GM20431 (cell line): Measurements from ENCODE around the gene PROS1.

Experiments
- in situ Hi-C: fragments of 300-500 bp; cut with MseI, MboI; formaldehyde crosslinking; loops from one replicate; pipeline ENCODE4 v1.15.0; 2020; ENCODE audit warnings: low sequenced_read_pairs; ENCODE audit not compliant: unreplicated experiment

PROS1 gene

DNA sequence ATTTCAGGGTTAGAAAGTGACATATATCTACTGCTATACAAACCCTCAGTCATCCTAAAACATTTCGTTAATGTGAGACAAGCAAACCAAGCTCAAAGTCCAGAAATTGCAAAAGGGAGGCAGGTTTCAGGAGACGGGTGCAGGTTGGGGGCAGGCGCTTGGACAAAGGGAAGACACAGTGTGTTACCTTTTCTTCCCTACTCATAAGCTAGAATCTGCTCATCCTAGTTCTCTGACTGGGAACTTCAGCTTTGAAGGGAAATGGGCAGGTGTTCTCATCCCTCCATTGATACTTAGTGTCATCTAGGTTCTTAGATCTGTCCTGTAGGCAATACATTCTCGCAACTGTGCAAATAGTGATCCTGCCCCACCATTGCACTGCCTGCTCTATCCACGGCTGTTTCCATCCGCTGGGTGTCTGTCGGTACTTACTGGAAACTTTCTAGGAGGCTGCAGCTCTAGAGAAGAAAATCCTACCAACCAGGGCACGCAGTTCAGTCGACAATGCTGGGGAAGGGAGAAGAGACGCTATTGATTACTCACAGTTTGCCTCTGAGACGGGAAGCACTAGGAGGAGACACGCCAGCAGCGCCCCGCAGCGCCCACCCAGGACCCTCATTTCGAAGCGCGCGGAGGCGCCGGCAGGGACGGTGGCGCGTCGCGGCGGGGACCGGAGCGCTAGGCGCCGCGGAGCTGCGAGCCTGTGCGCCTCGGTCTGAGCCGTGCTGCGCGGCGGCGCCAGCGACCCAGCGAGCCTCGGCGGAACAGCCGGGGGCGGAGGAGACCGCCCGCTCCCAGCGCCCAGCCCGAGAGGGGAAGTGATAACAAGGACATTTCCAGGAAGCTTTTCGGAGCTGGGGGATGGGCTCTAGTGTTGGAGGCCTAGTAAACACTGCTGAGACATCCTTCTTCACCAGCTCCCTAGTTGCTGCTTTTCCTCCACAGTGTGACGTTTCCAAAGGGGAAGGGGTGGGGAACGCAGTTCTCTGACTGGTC lies at the start of gene PROS1:
TSS of gene PROS1 (minus strand) at position 766 of the 996 bp plus-strand sequence. CDS start at position 619, 147 bp downstream.
- in situ Hi-C loops, result no loop called here

DNA sequence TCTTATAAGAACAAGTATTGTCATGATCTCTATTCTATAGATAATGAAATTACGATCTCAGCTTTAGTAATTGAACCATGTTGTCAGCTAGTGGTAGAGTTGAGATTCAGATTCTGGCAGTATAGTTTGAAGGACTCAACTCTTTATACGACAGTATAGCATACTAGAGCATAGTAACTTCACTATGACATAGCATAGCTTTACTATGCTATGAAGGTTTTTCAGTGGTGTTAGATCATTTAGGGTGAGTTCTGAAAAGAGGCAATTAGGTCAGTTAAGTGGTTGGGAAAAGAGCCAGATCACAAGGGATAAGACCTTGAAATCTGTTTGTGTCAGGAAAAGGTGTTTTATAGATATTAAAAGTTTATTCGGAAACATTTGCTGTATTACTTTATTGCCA lies 46.6 kb upstream of the PROS1 start:
- in situ Hi-C loops, result no loop called here

DNA sequence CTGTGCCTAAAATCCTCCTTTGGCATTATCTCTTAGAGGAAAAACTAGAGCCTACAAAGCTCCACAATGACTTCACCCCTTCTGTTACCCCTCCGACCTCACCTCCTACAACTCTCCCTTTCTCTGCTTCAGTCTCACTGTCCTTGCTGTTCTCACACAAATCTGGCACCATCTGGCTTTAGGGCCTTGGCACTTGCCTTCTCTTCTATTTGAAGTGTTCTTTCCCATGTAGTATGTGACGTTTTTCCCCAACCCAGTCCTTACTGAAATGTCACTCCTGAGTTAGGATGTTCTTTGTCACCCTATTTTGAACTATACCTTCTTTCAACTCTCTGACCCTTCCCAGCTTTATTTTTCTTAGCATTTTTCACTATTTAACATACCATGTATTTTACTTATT lies 46.0 kb upstream of the PROS1 start:
- in situ Hi-C loops, result no loop called here

DNA sequence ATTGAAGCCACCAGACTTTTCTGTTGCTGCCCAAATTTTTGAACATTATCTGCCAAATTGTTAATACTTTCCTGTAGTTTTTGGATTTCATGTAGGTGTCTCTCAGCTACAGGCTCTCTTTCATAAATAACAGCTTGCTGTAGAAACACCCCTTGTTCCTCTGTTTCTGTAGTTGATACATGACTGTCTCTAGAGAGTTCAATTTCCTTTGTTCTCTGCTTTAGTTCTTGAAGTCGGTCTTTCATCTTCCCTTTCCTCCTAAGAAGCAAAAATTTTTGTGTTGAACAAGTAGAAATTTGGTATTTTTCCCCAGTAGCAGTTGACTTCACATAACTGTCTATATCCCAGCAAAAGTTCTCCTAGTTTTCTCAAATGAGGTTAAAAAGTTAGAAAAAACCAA lies 41.3 kb upstream of the PROS1 start:
- in situ Hi-C loops, result no loop called here

DNA sequence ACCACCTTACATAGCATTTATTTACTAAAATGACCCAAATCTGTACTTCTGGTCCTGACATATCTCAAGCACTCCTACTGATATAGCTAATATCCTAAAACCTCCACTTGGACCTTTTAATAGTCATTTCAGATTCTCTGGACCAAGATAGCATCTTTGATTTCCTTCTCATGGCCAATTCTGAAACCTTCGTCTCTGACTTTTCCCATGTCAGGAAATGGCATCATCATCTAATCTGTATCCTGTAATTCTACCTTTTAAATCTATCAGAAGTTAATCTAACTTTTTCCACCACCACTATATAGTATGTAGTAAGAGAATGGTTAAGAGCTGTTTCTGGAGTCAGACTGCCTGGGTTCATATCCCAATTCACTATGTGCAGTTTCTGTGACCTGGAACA lies 38.5 kb upstream of the PROS1 start:
- in situ Hi-C loops, result no loop called here

DNA sequence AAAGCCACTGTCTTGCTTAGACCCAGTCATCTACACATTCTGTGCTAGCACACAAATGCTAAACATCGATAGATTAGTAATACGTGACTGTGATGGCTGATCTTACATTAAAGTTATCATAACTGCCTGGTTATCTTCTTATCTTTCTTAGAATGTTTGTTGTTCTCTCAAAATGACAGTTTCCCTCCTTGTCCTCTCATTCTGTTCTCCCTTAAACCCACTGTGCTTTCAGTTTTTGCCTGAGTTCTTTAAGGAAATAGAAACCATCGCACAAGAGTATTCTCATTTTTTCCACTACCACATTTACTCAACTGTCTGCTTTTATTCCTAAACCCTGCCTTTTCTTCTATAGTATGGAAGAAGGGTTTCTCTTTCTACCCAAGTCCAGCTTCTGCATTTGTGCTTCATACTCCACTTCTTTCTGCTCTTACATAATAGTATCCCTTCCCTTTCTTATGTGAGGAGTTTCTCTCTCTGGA lies 37.6 kb upstream of the PROS1 start:
- in situ Hi-C loops, result no loop called here

DNA sequence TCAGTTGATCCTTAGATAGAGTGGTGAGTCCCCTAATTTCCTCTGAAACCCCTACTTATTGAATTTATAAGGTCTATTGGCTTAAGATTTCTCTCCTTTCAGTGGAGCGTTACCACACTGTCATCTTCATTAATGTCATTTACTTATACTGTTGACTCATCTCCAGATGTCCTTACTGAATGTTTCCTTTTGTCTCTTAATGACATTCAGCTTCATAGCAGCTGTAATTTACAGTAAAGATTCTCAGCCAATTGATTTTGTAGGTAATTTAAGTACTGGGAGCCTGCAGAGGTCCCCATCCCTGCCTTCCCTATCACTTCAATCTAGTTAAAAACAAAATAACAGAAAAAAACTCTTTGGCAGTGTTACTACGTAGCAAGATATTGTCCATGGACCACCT lies 35.9 kb upstream of the PROS1 start:
- in situ Hi-C loops, result no loop called here

DNA sequence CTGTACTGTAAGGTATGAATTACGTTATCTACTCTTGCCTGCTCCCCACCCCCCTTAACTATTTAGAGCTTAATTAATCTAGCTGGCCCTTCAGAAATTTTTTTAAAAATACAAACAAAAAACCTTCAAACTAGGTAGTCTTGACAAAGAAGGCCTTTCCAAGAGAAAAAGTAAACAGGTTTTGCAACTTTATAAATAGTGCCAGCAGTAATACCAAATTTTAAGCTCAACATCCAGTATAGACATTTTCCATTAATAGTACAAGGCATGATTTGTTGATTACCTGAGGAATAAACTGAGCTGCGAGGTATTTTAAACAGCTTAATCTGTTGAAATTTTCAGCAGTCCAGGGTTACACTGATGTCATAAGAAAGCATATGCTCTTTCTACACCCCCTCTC lies 34.6 kb upstream of the PROS1 start:
- in situ Hi-C loops, result no loop called here

DNA sequence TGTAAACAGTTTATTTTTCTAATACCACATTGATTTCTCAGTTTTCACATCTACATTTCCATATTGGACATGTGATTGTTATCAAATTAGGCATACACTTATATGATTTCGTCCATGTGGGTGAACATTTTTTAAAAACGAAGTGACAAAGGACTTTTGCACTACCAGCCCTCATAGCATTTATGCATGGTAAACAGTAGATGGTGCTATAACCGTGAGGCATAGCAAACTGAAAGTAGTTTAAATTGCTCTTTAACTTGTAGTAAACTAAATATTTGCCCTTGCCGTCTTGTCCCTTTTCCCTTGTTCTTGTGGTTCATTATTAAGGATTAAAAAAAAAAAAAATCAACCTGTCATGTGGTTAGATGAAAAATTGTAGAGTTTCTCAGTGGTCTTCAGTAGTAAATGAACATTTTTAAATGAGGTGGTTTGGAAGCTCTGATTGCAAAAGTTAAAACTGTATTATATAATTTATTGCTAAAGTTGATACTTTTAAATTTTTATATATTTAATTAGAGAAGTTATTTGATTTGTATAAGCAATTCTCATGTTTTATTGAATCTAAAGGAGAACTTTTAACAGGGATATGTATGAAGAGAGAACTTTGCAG lies 30.7 kb upstream of the PROS1 start:
- in situ Hi-C loops, result no loop called here

DNA sequence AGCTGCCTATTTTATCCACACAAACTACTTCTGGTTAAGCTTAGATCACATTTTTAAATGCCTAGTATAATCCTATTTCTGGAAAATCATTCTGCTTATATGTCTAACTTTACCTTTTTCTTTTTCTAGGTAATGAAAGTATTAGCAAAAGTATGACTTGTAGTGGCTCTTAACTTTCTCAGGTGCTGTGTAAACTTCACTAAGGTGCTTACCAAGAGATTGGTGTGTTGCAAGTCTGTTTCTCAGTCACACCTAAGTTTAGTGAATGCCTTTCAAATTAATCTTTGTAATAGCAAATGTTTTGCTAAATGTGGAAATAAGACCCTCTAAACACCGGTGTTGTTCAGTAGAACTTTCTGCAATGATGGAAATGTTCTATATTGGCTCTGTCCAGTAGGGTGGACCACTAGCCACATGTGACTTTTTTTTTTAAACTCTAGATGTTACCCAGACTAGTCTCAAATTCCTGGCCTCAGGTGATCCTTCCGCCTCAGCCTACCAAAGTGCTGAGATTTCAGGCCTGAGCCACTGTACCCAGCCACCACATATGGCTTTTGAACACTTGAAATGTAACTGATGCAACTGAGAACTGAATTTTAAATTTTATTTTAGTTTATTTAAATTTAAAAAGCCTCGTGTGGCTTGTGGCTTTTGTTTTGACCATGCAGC lies 28.3 kb upstream of the PROS1 start:
- in situ Hi-C loops, result no loop called here

DNA sequence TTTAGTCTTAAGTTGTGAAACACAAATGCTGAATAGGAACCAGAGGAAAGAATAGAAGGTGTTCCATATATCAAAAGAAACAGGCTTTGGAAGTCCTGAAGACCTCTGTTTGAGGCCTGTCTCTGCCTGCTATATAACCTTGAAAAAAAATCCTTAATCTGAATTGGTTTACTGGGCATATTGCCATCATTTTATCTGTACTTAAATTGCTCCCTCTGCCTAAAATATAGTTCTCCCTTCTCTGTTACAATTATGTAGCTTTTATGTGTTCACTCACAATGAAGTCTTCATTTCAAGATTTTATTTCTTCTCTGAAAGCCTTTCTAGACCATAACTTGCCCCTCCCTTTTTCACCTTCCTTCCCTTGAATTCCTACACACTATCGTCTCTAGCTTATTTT lies 27.5 kb upstream of the PROS1 start:
- in situ Hi-C loops, result no loop called here

DNA sequence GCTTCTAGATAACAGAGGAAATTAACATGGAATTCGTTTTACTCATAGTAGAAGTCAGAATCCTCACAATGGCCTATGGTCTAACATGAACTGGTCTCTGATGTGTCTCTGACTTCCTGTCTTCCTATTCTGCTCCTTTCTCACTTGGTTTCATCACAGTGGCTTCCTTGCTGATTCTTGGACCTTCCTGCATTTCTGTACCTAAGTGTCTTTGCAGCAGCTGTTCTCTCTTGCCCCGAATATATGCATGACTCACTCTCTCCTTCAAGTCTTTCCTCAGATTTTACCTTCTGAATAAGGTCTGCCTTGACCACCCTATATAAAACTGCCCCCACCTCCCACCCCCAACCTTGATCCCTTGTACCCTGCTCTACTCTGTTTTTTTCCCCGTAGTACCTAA lies 20.4 kb upstream of the PROS1 start:
- in situ Hi-C loops, result no loop called here

DNA sequence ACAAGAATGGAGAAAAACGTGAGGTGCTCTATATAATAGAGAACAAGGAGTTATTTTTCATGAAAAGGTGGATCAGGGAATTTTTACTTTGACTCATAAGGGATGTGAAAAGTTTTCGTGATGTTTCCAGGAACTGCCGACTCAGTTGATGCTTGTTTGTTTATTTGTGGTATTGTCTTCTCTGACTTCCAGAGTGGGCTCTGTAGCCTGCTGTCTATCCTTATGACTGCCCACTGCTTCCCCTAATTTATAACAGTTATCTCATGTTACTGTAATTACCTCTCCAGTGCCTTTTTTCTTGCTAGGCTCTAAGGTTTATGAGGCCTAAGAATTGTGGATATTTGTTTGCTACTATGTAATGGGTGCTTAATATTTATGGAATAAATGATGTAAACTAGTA lies 18.5 kb upstream of the PROS1 start:
- in situ Hi-C loops, result no loop called here

DNA sequence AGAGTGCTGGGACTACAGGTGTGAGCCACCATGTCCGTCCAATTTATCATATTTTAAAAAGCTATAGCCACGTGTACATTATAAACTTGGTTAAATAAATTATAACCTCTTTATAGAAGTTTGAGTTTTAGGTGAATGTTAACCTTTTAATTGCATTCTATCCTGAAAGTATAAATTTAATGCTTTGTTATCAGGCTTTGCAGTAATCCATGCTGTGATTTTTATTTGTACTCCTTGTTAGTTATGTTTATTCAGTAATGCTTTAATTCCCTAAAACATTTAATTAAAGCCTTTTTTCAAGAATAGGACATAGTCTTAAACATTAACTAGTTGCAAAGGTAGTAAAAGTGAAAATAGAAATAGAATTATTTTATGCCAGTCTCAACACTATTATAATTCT lies 17.9 kb upstream of the PROS1 start:
- in situ Hi-C loops, result no loop called here

DNA sequence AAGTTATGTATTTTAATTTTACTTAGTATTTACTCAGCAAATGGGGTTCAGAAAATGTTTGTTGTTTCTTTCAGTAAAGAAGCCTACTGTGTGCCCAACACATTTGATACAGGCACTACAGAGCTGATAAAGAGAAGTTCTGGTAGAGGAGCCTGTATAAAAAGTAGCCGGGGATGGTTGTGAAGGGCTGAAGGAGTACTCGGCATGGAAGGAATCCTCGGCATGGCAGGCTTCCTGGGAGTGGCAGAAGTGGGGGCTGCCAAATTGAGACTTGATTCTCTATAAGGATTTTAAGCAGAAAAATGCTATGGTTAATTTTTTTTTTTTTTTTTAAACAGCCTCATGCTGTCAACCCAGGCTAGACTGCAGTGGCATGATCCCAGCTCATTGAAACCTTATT lies 15.5 kb upstream of the PROS1 start:
- in situ Hi-C loops, result no loop called here

DNA sequence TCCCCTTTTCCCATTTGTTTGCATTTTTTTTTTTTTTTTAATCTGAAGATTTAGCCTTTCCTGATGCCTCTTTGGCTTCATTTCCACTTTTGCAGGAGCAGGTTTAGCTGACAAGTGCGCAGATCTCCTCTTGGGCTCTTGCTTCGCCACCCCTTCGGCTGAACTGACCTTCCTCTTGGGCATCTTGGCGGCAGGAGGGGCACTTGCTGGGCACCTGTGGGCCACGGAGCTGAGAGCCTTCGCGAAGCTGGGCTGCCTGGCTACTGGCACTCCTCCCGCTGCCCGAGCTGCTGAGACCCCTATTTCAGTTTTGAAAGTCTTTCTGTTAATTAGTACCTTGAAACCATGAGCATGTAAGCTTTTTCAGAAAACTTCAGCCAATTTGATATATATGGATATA lies 15.1 kb upstream of the PROS1 start:
- in situ Hi-C loops, result no loop called here

DNA sequence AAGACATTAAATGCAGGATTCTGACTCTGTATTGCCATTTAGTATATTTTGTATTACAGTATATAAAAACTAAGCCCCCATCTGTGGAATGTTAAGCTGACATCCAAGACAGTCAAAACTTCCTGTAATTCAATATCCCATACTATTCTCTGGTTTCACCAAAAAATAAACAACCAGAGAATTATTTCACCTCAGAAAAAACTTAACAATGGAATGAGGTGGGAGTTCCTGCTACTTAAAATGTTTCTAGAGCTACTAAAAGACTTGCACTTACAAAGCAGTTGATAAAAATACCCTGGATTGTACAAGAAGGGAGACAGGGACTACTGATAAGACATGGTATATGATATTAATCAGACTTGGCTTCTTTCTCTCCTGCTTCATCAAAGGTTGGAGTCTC lies 14.6 kb upstream of the PROS1 start:
- in situ Hi-C loops, result no loop called here

DNA sequence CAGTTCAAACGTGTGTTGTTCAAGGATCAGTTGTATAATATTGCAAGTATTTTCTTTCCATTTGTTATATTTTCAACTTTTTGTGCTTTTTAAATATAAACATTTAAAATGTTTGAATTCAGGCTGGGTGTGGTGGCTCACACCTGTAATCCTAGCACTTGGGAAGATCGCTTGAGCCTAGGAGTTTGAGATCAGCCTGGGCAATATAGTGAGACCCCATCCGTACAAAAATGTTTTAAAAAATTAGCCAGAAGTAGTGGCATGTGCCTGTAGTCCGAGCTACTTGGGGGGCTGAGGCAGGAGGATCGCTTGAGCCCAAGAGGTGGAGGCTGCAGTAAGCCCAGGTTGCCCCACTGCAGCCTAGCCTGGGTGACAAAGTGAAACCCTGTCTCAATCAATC lies 10.9 kb upstream of the PROS1 start:
- in situ Hi-C loops, result no loop called here

DNA sequence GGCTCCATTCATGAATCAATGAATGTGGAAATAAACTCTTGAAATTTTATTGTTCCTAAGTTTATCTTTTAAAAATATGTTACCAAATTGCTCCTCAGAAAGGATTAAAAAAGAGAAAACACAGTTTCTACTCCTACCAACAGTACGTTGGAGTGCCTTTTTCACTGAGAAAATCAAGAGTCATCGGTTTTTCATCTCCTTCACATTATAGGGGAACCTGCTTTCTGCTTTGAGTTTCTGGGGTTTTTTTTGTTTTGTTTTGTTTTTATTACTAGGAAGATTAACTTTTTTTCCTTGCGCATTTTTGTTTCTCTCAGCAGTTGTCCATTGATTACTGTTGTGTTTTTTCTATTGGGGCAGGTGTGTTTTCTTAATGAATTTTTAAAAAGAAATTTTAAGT lies 9.7 kb upstream of the PROS1 start:
- in situ Hi-C loops, result no loop called here

DNA sequence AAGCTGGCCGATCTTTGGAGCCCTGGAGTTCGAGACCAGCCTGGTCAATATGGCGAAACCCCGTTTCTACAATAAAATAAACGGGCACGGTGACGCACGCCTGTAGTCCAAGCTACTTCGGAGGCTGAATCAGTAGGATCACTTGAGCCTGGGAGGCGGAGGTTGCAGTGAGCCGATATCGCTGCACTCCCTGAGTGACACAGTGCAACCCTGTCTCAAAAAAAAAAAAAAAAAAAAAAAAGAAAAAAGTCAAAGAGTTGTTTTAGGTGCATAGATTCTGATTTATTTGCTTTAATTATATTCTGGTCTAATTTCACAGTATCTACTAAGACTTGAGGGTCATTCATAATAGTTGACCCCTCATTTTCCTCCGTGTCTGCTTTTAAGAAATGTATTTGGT lies 8.0 kb upstream of the PROS1 start:
- in situ Hi-C loops, result no loop called here
